Kidney (tissue), 14 donors: Measurements from ENCODE around the gene NUP98. TPM values are rescaled to one million over a fixed set of nuclear protein-coding genes. Genes with fewer than 3 reads are reported as not detected.

Source experiments
- DNase-seq, 5 donors: peaks; one replicate each; pipeline ENCODE4 v3.0.0-alpha.2; 2013 to 2020
- FAIRE-seq: peaks from 2 replicates; lab custom pipeline; 2012; peaks lifted over from hg19 to GRCh38; lab: Jason Lieb, UNC
- H3K27ac ChIP-seq, 2 donors: one replicate each; pipeline ENCODE4 v1.7.0; 2013; ENCODE audit warnings: low read depth in 2 of 2, low read length in 2 of 2, inconsistent platforms in 1 of 2
- H3K27me3 ChIP-seq: one replicate; pipeline ENCODE4 v1.7.1; 2013; ENCODE audit warnings: low read length, inconsistent platforms; ENCODE audit not compliant: control insufficient read depth, insufficient read depth
- H3K36me3 ChIP-seq, 3 donors: one replicate each; pipeline versions ENCODE4 v1.7.0 to v1.7.1; 2013; ENCODE audit warnings: low read length in 3 of 3, control low read depth in 1 of 3, inconsistent platforms in 1 of 3; ENCODE audit not compliant: insufficient read depth in 3 of 3, control insufficient read depth in 2 of 3
- H3K4me1 ChIP-seq, 3 donors: one replicate each; pipeline versions ENCODE4 v1.7.0 to v1.7.1; 2013; ENCODE audit warnings: low read length in 3 of 3, inconsistent platforms in 1 of 3, low read depth in 1 of 3; ENCODE audit not compliant: control insufficient read depth in 2 of 3, insufficient read depth in 2 of 3
- H3K4me3 ChIP-seq, 3 donors: one replicate each; pipeline versions ENCODE4 v1.7.0 to v1.8.1; 2013; ENCODE audit warnings: low read length in 3 of 3, control low read depth in 1 of 3, inconsistent platforms in 1 of 3
- H3K9ac ChIP-seq, 3 donors: one replicate each; pipeline versions ENCODE4 v1.7.0 to v1.7.1; 2013; ENCODE audit warnings: low read length in 3 of 3, control low read depth in 1 of 3, inconsistent platforms in 1 of 3
- H3K9me3 ChIP-seq, 3 donors: one replicate each; pipeline versions ENCODE4 v1.7.0 to v1.7.1; 2013; ENCODE audit warnings: low read length in 3 of 3, control low read depth in 1 of 3, inconsistent platforms in 1 of 3; ENCODE audit not compliant: control insufficient read depth in 2 of 3, insufficient read depth in 1 of 3
- CTCF ChIP-seq: IDR thresholded peaks from 3 replicates; pipeline ENCODE4 v1.5.1; 2012; ENCODE audit warnings: mild to moderate bottlenecking, moderate library complexity, borderline replicate concordance; ENCODE audit not compliant: insufficient read depth; ENCODE audit errors: extremely low read depth
- intact Hi-C: fragments of 100-400 bp; cut with DNase I; formaldehyde crosslinking; loops from one replicate; pipeline ENCODE4 v1.11.1; 2022
- polyA plus RNA-seq: library from polyadenylated mRNA; stranded (reverse); fragments of 350-450 nt; fragmentation: Illumina TruSeq; extraction: RNeasy Lipid Tissue Mini Kit (QIAGEN cat#74804); gene quantifications from one replicate; pipeline ENCODE4 v1.2.3, GENCODE V29; 2014; ENCODE audit warnings: low read depth, low replicate concordance; ENCODE audit not compliant: insufficient read depth
- total RNA-seq: library from RNA; stranded (reverse); fragmentation: NEBNext Ultra II Directional; extraction: Animal tissue kit (Norgen Biotek cat#: 25700); gene quantifications from one replicate; pipeline ENCODE4 v1.2.1, GENCODE V29; 2021
- donor health status: control.
- donor health status: control.
- donor health status: control.
- donor health status: control.
- donor health status: control.
- donor health status: DM: yes; HTN: yes; CAD: no.
- donor health status: Normal renal cell carcinoma (clear cell type).

The NUP98 gene
- total and polyA plus RNA-seq, 2 donors from 2014 or later: 23.8 to 67.6 TPM

GRCh38 chr11:3641191-3641590 lies 156.2 kb downstream of the NUP98 start:
- no peak for DNase-seq
- H3K9me3 ChIP-seq: no peaks in the 10 kb centered on the region
- intact Hi-C loops: no loop called here
- H3K36me3 ChIP-seq: no peaks in the 10 kb centered on the region
- no peak for TF ChIP-seq CTCF
- H3K9ac ChIP-seq: no peak overlapping the region
- no peak overlapping the region for H3K4me3 ChIP-seq
- peaks cover 0 to 9% (median 6%) of the 10 kb centered on the region in 3 donors for H3K4me1 ChIP-seq
- no peak overlapping the region for H3K27ac ChIP-seq
- no peak for FAIRE-seq
- H3K27me3 ChIP-seq: no peaks in the 10 kb centered on the region

- H3K9me3 ChIP-seq: no peaks in the 10 kb centered on the region
- TF ChIP-seq CTCF: no peak
- no peaks in the 10 kb centered on the region for H3K27me3 ChIP-seq
- H3K36me3 ChIP-seq: no peaks in the 10 kb centered on the region
- H3K4me1 ChIP-seq: peaks cover 0 to 9% (median 6%) of the 10 kb centered on the region in 3 donors
- H3K4me3 ChIP-seq: no peak overlapping the region
- no peak for FAIRE-seq
- no peak for DNase-seq
- H3K9ac ChIP-seq: no peak overlapping the region
- intact Hi-C loops: no loop called here
- H3K27ac ChIP-seq: no peak overlapping the region
Measured at GRCh38 chr11:3639841-3640240, 157.5 kb downstream of the NUP98 start.

DNA sequence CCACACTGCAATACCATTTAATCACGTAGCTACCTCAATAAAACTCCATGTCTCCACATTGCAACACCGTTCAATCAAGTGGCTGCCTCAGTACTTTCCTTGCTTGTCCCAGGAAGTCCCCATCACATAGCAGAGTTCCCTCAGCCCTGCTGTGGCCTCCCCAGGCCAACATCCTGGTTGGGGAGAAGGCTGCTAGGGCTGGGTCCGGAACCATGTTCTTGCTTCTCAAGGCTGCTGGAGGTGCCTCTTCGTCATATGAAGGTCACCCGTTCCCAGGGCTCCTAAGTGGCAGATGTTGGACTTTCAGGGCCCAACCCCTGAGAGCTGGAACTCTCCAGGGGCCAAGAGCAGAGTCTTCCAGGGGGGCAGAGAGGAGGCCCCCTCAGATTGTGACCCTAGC lies 158.8 kb downstream of the NUP98 start:
- intact Hi-C loops: no loop called here
- Histone ChIP-seq H3K27ac (no peak overlapping the region), H3K4me1 (peaks cover 0 to 9% (median 6%) of the 10 kb centered on the region in 3 donors), H3K9me3 (no peaks in the 10 kb centered on the region), H3K27me3 (no peaks in the 10 kb centered on the region), H3K36me3 (no peaks in the 10 kb centered on the region), H3K4me3 (no peak overlapping the region), H3K9ac (no peak overlapping the region)
- no peak for FAIRE-seq
- no peak for TF ChIP-seq CTCF
- no peak for DNase-seq

GRCh38 chr11:3637201-3637600 lies 160.2 kb downstream of the NUP98 start:
- no peaks in the 10 kb centered on the region for H3K4me1 ChIP-seq
- no peaks in the 10 kb centered on the region for H3K27me3 ChIP-seq
- no peaks in the 10 kb centered on the region for H3K36me3 ChIP-seq
- no peaks in the 10 kb centered on the region for H3K9me3 ChIP-seq
- DNase-seq (no peak), FAIRE-seq (no peak)
- H3K4me3 ChIP-seq: no peak overlapping the region
- H3K9ac ChIP-seq: no peak overlapping the region
- no peak overlapping the region for H3K27ac ChIP-seq
- intact Hi-C loops: no loop called here
- TF ChIP-seq CTCF: no peak
